ENCODE measurements around the gene MAP6D1. TPM values are rescaled to one million over a fixed set of nuclear protein-coding genes. Genes with fewer than 3 reads are reported as not detected.
A peak's percentile ranks its signal among the peaks of the same experiment; 100 is the strongest.

MAP6D1 gene
- total and polyA plus RNA-seq, 2 of the 4 experiments (the other 2 are of a cell fraction): 2.7 to 5.2 TPM

GRCh38 chr3:183844606-183845005 lies 19.2 kb upstream of the MAP6D1 start:
- H4K91ac ChIP-seq (ENCODE audit: insufficient read depth, low read depth, low read length): no peak overlapping the region
- ChIA-PET CTCF (interaction anchor here (1.9 kb wide), 1 partner anchor 19 kb away, joined by 4 read pairs; the partner anchor contains the start of gene MAP6D1), POLR2A (ENCODE audit: unreplicated experiment) (no interaction called here)
- no peak overlapping the region for H2BK20ac ChIP-seq (ENCODE audit: low read depth, low read length)
- H3K9ac ChIP-seq (ENCODE audit: low read depth, low read length): no peak overlapping the region
- peaks cover 9% of the 10 kb centered on the region; the same call in 1 of the 2 replicates for H3K9me1 ChIP-seq (ENCODE audit: insufficient read depth, low read length)
- peak; percentile 92 for DNase-seq
- no peak overlapping the region for H2AK9ac ChIP-seq (replicated peaks; ENCODE audit: low read depth, low read length, poor library complexity)
- no peak overlapping the region for H2BK120ac ChIP-seq (ENCODE audit: low read depth, low read length)
- TF ChIP-seq RCOR1 (IDR thresholded peaks at IDR 0.05; ENCODE audit: insufficient replicate concordance, low read length): no peak
- TF ChIP-seq BHLHE40 (IDR thresholded peaks at IDR 0.05; ENCODE audit: low read depth, low read length): 0 out of 2 replicates have a peak, but pooled peaks have one; percentile 19
- no peak for TF ChIP-seq MXI1 (IDR thresholded peaks at IDR 0.05; ENCODE audit: borderline replicate concordance, low read depth, low read length)
- peak; percentile 92 for TF ChIP-seq FOS (IDR thresholded peaks at IDR 0.05; ENCODE audit: low read depth, low read length)
- TF ChIP-seq CTCF (conservative IDR thresholded peaks at IDR 0.05; ENCODE audit: low read depth, low read length): no peak
- dilution Hi-C loops (cut with HindIII; ENCODE audit: low sequenced_read_pairs, unreplicated experiment): no loop called here
- H2BK5ac ChIP-seq (ENCODE audit: low read depth, low read length, poor library complexity, severe bottlenecking): peak overlapping the region; percentile 62
- peaks cover 8% of the 10 kb centered on the region for H3K4me1 ChIP-seq (ENCODE audit: control insufficient read depth, insufficient read depth, low read length)
- H2BK15ac ChIP-seq (ENCODE audit: low read depth, low read length): no peak overlapping the region
- H2AK5ac ChIP-seq (ENCODE audit: low read depth, low read length): no peak overlapping the region
- H3K56ac ChIP-seq (ENCODE audit: extremely low read depth, insufficient read depth, low read length): no peak overlapping the region
- no peak overlapping the region for H3K23ac ChIP-seq (ENCODE audit: low read depth, low read length)
- H3K9me3 ChIP-seq (ENCODE audit: control insufficient read depth, insufficient read depth, low read length): no peaks in the 10 kb centered on the region
- H3K79me1 ChIP-seq (ENCODE audit: low read depth in 1 of 2, low read length in 2 of 2): peaks cover 11% of the 10 kb centered on the region in 2 experiments; a peak in 3 of 4 replicates
- in situ Hi-C loops (cut with MboI; ENCODE audit: low sequenced_read_pairs): no loop called here
- H2AFZ ChIP-seq (replicated peaks; ENCODE audit: low read length, poor library complexity): no peak overlapping the region
- intact Hi-C loops (cut with micrococcal nuclease): no loop called here
- no peak overlapping the region for H3K4me3 ChIP-seq (ENCODE audit: insufficient read depth, low read depth, low read length)
- whole genome bisulfite sequencing, 2 experiments (ENCODE audit: extremely low coverage in 2 of 2, insufficient read length in 1 of 2): no CpG with 5 or more reads among the region's 2 CpGs
- H4K20me1 ChIP-seq (ENCODE audit: insufficient read depth, low read length): 0 out of 2 replicates have a peak, but pooled peaks cover 3% of the 10 kb centered on the region
- peaks cover 24% of the 10 kb centered on the region for H3K36me3 ChIP-seq (ENCODE audit: control insufficient read depth, insufficient read depth, low read length)
- H3K27me3 ChIP-seq (ENCODE audit: control insufficient read depth, insufficient read depth, low read length): no peaks in the 10 kb centered on the region
- H3K18ac ChIP-seq (ENCODE audit: low read depth, low read length): no peak overlapping the region
- no peak overlapping the region for H3K4me2 ChIP-seq (ENCODE audit: low read depth, low read length)
- H3K27ac ChIP-seq (ENCODE audit: insufficient read depth, low read length): no peak overlapping the region
- no peak overlapping the region for H3K4ac ChIP-seq (ENCODE audit: low read depth, low read length)
- no peak overlapping the region for H4K5ac ChIP-seq (ENCODE audit: low read depth, low read length)
- peak; percentile 76 for ATAC-seq (ENCODE audit: low read depth)
- H3K14ac ChIP-seq (replicated peaks; ENCODE audit: low read depth, low read length): no peak overlapping the region
- BruUV-seq (replicated peaks): no TSS peak
- no peak overlapping the region for H4K8ac ChIP-seq (ENCODE audit: low read depth in 2 of 2, low read length in 2 of 2)

All from IMR-90 (cell line).